Smooth muscle cell of trachea (primary cell): ENCODE measurements around the gene PCDHGA7. TPM values are rescaled to one million over a fixed set of nuclear protein-coding genes. Genes with fewer than 3 reads are reported as not detected.

Experiments
- total RNA-seq: library from RNA; depleted of rRNA; stranded (reverse); fragments of >200 nt; gene quantifications from 2 replicates; pipeline ENCODE4 v1.2.1, GENCODE V29; 2014

Gene PCDHGA7
- 5.4 and 8.4 TPM in 2 replicates for total RNA-seq

GRCh38 chr5:141382469-141383294 is at the start of gene PCDHGA7:
TSS of gene PCDHGA7 (plus strand) at chr5:141382742. CDS start at chr5:141382900, 158 bp downstream.

DNA sequence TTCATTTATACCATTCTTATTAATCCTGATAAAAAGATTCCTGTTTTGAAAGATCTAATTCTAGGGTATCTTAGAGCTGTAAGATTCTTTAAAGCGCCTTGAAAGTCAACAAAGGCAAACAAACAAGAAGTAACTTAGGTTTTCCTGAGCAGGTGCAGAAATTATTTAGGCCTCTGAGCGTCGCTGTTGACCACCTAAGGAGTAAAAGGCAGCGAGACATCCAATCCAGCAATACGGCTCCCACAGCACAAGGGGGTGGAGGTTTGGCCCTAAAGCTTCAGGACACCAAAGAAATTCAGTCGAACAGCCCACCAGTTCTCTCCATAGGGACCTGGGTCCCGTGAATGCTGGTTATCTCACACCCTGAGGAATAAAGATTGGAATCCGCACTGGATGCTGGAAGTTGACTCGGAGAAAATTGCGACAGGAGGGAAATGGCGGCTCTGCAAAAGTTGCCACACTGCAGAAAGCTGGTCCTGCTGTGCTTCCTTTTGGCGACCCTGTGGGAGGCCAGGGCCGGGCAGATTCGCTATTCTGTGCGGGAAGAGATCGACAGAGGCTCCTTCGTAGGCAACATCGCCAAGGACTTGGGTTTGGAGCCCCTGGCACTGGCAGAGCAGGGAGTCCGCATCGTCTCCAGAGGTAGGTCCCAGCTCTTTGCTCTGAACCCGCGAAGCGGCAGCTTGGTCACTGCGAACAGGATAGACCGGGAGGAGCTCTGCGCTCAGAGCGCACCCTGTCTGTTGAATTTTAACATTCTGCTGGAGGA is 43.8 kb upstream of the PCDHGA7 start, which contains the start of gene PCDHGA2:
Gene PCDHGA2 (plus strand): TSS at position 223 of the 769 bp plus-strand sequence.

DNA sequence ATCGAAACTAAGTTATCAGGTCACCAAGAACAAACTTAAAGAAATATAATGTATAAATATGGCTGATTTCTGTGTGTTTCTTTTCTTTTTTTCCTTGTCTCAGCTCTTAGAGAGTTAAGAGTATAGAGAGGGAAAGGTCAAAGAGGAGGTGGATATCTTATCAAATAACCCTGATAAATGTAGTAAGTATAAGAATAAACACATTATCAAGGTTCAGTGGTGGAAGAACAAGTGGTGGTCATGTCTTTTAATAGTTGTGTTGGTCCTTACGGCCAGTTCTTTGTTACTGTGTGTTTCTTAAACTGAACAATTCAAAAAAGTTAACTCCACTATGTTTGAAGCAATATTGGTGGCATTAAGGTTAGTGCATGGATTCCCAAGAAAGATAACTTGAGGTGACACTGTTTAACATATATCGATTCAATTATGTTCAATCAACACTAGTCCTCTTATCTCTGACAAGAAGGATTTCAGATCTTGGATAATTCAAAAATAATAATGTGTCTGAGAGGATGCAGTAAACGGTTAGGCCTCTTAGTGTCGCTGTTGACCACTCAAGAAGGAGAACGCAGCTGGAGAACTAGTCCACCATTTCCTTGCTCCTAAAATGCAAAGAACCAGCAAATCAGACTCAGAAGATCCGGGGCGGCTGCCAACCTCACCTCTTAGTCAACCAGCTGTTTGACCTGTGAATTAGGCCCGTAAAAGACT is 39.1 kb upstream of the PCDHGA7 start, which contains the start of gene PCDHGA3:
Gene PCDHGA3 (plus strand): TSS at position 588 of the 711 bp plus-strand sequence. CDS start 205 bp downstream, outside the sequence.

GRCh38 chr5:141349917-141350619 is 32.5 kb upstream of the PCDHGA7 start, which contains the start of gene PCDHGB1:
TSS of gene PCDHGB1 (plus strand) at chr5:141350099. CDS start at chr5:141350261, 162 bp downstream.

GRCh38 chr5:141354900-141355469 is 27.6 kb upstream of the PCDHGA7 start, which contains the start of gene PCDHGA4:
TSS of gene PCDHGA4 (plus strand) at chr5:141355021. CDS start at chr5:141355108, 87 bp downstream.

DNA sequence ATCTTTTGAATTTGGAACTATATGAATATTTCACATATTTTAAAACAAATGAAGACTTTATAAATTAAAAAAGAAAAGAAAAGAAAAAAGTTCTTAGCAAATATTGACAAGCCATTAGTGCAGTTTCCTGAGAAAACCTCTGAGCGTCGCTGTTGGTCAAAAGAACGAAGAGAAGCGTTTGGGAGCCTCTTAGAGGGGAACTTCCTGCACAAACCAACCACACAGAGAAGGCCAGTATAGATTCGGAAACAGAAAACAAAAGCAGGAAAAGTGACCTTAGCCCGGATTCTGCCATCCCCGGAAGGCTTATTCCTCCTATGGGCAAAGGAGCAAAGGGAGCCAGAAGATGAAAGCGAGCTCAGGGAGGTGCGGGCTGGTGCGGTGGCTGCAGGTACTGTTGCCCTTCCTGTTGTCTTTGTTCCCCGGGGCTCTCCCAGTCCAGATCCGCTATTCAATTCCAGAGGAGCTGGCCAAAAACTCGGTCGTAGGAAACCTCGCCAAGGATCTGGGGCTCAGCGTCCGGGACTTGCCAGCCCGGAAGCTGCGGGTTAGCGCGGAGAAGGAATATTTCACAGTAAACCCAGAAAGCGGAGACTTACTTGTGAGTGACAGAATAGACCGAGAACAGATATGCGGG is 22.6 kb upstream of the PCDHGA7 start, which contains the start of gene PCDHGB2:
Gene PCDHGB2 (plus strand): TSS at position 205 of the 637 bp plus-strand sequence. CDS start 142 bp downstream, at position 347.

DNA sequence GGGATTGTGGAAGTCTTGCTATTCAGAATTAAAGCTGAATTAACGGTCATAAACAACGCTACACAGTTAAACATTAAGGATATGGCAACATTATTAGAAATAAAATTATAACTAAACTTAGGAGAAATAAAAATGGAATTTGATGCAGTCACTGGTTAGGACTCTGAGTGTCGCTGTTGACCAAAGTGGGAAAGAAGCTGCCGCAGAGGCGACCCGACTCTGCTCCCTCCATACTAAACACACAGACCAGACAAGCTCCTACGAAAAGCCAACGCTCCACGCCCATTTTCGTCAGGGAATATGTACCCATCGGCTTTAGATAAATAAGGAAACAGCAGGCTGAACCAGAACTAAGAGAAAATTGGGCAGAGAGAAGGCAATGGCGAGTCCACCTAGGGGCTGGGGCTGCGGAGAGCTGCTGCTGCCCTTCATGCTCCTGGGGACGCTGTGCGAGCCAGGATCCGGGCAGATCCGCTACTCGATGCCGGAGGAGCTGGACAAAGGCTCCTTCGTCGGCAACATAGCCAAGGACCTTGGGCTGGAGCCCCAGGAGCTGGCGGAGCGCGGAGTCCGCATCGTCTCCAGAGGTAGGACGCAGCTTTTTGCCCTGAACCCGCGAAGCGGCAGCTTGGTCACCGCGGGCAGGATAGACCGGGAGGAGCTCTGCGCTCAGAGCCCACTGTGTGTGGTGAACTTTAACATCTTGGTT is 18.4 kb upstream of the PCDHGA7 start, which contains the start of gene PCDHGA5:
Gene PCDHGA5 (plus strand): TSS at position 211 of the 709 bp plus-strand sequence. CDS start 169 bp downstream, at position 380.

GRCh38 chr5:141369994-141370848 is 12.3 kb upstream of the PCDHGA7 start, which contains the start of gene PCDHGB3:
TSS of gene PCDHGB3 (plus strand) at chr5:141370242. CDS start at chr5:141370395, 153 bp downstream.

DNA sequence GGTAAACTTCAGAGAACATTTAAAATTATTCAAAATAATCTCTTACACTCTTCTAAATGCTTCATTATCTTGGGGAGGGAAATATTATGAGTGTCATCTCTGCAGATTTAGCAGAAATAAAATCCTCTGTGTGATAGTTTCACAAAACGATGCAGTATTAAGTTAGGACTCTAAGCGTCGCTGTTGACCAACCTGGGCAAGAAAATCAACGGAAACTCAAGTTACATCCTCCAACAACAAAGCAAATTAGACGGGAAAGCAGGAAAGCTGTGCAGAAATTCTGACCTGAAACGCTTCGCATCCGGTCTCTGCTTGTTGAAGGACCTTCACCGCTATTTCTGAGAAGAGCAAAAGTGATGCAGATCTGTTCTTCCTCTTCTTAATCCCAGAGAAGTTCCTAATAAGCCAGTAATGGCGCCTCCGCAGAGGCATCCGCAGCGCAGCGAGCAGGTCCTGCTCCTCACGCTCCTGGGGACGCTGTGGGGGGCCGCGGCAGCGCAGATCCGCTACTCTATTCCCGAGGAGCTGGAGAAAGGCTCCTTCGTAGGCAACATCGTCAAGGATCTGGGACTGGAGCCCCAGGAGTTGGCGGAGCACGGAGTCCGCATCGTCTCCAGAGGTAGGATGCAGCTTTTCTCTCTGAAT is 8.7 kb upstream of the PCDHGA7 start, which contains the start of gene PCDHGA6:
Gene PCDHGA6 (plus strand): TSS at position 219 of the 645 bp plus-strand sequence. CDS start 193 bp downstream, at position 412.

GRCh38 chr5:141387557-141388311 is 5.2 kb downstream of the PCDHGA7 start, which contains the start of gene PCDHGB4:
TSS of gene PCDHGB4 (plus strand) at chr5:141387698. CDS start at chr5:141387885, 187 bp downstream.

GRCh38 chr5:141392429-141393198 is 10.1 kb downstream of the PCDHGA7 start, which contains the start of gene PCDHGA8:
TSS of gene PCDHGA8 (plus strand) at chr5:141392633. CDS start at chr5:141392814, 181 bp downstream.

GRCh38 chr5:141397756-141398551 is 15.4 kb downstream of the PCDHGA7 start, which contains the start of gene PCDHGB5:
TSS of gene PCDHGB5 (plus strand) at chr5:141397947. CDS start at chr5:141398128, 181 bp downstream.

GRCh38 chr5:141402553-141403243 is 20.2 kb downstream of the PCDHGA7 start, which contains the start of gene PCDHGA9:
TSS of gene PCDHGA9 (plus strand) at chr5:141402778. CDS start at chr5:141402953, 175 bp downstream.

DNA sequence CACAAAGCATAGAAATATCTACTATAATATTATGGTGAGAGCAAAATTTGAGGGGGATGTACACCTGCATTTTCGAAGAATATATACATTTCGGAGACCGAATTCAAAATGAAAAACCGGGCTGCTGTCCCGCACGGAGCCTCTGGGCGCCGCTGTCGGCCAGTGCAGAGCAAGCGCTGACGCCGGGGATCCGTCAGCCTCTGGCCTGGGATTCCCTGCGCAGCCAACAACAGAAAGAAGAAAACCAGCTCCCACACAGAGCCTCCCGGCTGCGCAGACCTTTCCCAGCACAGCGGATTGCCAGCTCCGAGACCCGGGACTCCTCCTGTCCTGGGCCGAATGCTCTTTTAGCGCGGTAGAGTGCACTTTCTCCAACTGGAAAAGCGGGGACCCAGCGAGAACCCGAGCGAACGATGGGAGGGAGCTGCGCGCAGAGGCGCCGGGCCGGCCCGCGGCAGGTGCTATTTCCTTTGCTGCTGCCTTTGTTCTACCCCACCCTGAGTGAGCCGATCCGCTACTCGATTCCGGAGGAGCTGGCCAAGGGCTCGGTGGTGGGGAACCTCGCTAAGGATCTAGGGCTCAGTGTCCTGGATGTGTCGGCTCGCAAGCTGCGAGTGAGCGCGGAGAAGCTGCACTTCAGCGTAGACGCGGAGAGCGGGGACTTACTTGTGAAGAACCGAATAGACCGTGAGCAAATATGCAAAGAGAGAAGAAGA is 25.4 kb downstream of the PCDHGA7 start, which contains the start of gene PCDHGB6:
Gene PCDHGB6 (plus strand): TSS at position 232 of the 716 bp plus-strand sequence. CDS start 182 bp downstream, at position 414.

